HCT116 (cell line): ENCODE measurements around the gene FLOT1. TPM values are rescaled to one million over a fixed set of nuclear protein-coding genes. Genes with fewer than 3 reads are reported as not detected.
"Not testable (repeated sequence)": the region's sequence is repeated elsewhere in the genome, so short reads cannot be mapped to it uniquely, and the experiment has no call there.

Source experiments
- ATAC-seq: fragments of 200-7000 bp; cut with Tn5 transposase; 2 replicates; pipeline ENCODE4 v1.9.1; 2020; ENCODE audit warnings: mild to moderate bottlenecking, moderate library complexity
- BruUV-seq: library from RNA; stranded (reverse); fragments of 400-500 nt; replicated peaks from 2 replicates; lab custom pipeline; 2021; lab: Mats Ljungman, UMichigan
- CTCF ChIA-PET: fragments of 300-600 bp; sonication (Branson Sonifier 250); formaldehyde crosslinking; loops from one replicate; lab custom pipeline; 2021; ENCODE audit warnings: antibody characterized with exemption; lab: Charles Lee
- POLR2A ChIA-PET: fragments of 300-600, 350-600 bp; sonication (Branson Sonifier 250); formaldehyde crosslinking; loops from one replicate; lab custom pipeline; 2021; ENCODE audit warnings: antibody characterized with exemption; lab: Charles Lee
- RAD21 ChIA-PET, 2 experiments: fragments of 300-600 bp; sonication (Branson Sonifier 250); formaldehyde crosslinking; loops; one replicate each; lab custom pipeline; 2023; ENCODE audit warnings: low total read pairs in 2 of 2; ENCODE audit not compliant: uncharacterized antibody in 2 of 2, unreplicated experiment in 2 of 2, low non-redundant PET in 1 of 2; lab: Charles Lee
- DNase-seq: peaks from one replicate; pipeline ENCODE4 v3.0.0-alpha.2; 2010; ENCODE audit warnings: low read depth, low spot score
- H2AFZ ChIP-seq: fragments of 200-600 bp; shearing (Covaris generic), sonication (generic); 2 replicates; pipeline ENCODE4 v1.6.1; 2017; ENCODE audit warnings: low read depth, mixed run types, mixed read lengths, antibody characterized with exemption, low read length; ENCODE audit not compliant: poor library complexity, severe bottlenecking
- H3K27ac ChIP-seq: 2 replicates; pipeline ENCODE4 v1.5.1; 2012; ENCODE audit warnings: low read depth, low read length
- H3K27me3 ChIP-seq: fragments of 200-600 bp; sonication (generic); 2 replicates; pipeline ENCODE4 v1.6.1; 2016; ENCODE audit warnings: mixed run types, low read length, mixed read lengths; ENCODE audit not compliant: insufficient read depth
- H3K36me3 ChIP-seq, 2 experiments: fragments of 200-500 bp in 1 of 2; fragments of 200-600 bp in 1 of 2; sonication (Bioruptor generic) in 1 of 2; sonication (generic) in 1 of 2; 2 replicates each; pipeline versions ENCODE4 v1.5.1 to v1.6.1; 2014 to 2016; ENCODE audit warnings: low read length in 2 of 2, inconsistent platforms in 1 of 2, mixed read lengths in 1 of 2, mixed run types in 1 of 2; ENCODE audit not compliant: insufficient read depth in 2 of 2, control insufficient read depth in 1 of 2
- H3K4me1 ChIP-seq, 2 experiments: fragments of 200-600 bp in 1 of 2; sonication (generic) in 1 of 2; 2 replicates each; pipeline versions ENCODE4 v1.5.1 to v1.6.1; 2012 to 2017; ENCODE audit warnings: low read length in 2 of 2, inconsistent platforms in 1 of 2, mild to moderate bottlenecking in 1 of 2, mixed read lengths in 1 of 2, mixed run types in 1 of 2, moderate library complexity in 1 of 2; ENCODE audit not compliant: insufficient read depth in 2 of 2, control insufficient read depth in 1 of 2
- H3K4me2 ChIP-seq: fragments of 200-600 bp; sonication (generic); 2 replicates; pipeline ENCODE4 v1.6.1; 2017; ENCODE audit warnings: mixed run types, low read length, mixed read lengths
- H3K4me3 ChIP-seq, 2 experiments: fragments of 200-600 bp in 1 of 2; sonication (generic) in 1 of 2; replicated peaks in 1 of 2; 2 replicates each; pipeline ENCODE4 v1.5.1; 2011 to 2016; ENCODE audit warnings: low read length in 2 of 2, control low read depth in 1 of 2, low read depth in 1 of 2, mild to moderate bottlenecking in 1 of 2, mixed read lengths in 1 of 2, mixed run types in 1 of 2
- H3K79me2 ChIP-seq: fragments of 200-600 bp; sonication (generic); 2 replicates; pipeline ENCODE4 v1.6.1; 2017; ENCODE audit warnings: mild to moderate bottlenecking, mixed run types, low read length, moderate library complexity, mixed read lengths; ENCODE audit not compliant: insufficient read depth
- H3K9ac ChIP-seq: fragments of 200-600 bp; sonication (generic); 2 replicates; pipeline ENCODE4 v1.6.1; 2016; ENCODE audit warnings: low read length, mixed read lengths
- H3K9me2 ChIP-seq: fragments of 200-600 bp; sonication (generic), shearing (Covaris generic); 2 replicates; pipeline ENCODE4 v1.6.1; 2017; ENCODE audit warnings: mixed run types, mild to moderate bottlenecking, moderate library complexity; ENCODE audit not compliant: insufficient read depth
- H3K9me3 ChIP-seq, 2 experiments: fragments of 200-500 bp in 1 of 2; fragments of 200-600 bp in 1 of 2; sonication (Bioruptor generic) in 1 of 2; sonication (generic) in 1 of 2; 2 replicates each; pipeline ENCODE4 v1.6.1; 2014 to 2017; ENCODE audit warnings: low read length in 2 of 2, mixed read lengths in 2 of 2, inconsistent platforms in 1 of 2, low read depth in 1 of 2, mild to moderate bottlenecking in 1 of 2, mixed run types in 1 of 2, moderate library complexity in 1 of 2; ENCODE audit not compliant: control insufficient read depth in 1 of 2, insufficient read depth in 1 of 2
- H4K20me1 ChIP-seq: fragments of 200-600 bp; sonication (generic), shearing (Covaris generic); 2 replicates; pipeline ENCODE4 v1.6.1; 2017; ENCODE audit warnings: mixed run types, mild to moderate bottlenecking, moderate library complexity; ENCODE audit not compliant: insufficient read depth
- POLR2AphosphoS5 ChIP-seq: IDR thresholded peaks from 2 replicates; pipeline ENCODE4 v1.6.1; 2011; ENCODE audit warnings: mild to moderate bottlenecking, low read depth, low read length, moderate library complexity
- ZNF274 ChIP-seq: fragments of 200-500 bp; sonication (Bioruptor generic); IDR thresholded peaks from 2 replicates; pipeline ENCODE4 v1.6.1; 2014; ENCODE audit warnings: mild to moderate bottlenecking, low read depth, low read length, inconsistent platforms
- intact Hi-C: fragments of 100-400 bp; cut with micrococcal nuclease; formaldehyde crosslinking; loops from 2 replicates; pipeline ENCODE4 v1.10.0; 2022
- total RNA-seq: library from RNA; stranded (reverse); gene quantifications from one replicate; pipeline ENCODE4 v1.2.1, GENCODE V29; 2021; ENCODE audit not compliant: unreplicated experiment

The FLOT1 gene
- total RNA-seq, 1 experiment from 2014 or later = 117 TPM

GRCh38 chr6:30724906-30725667 lies 17.4 kb downstream of the FLOT1 start:
- no peak for ATAC-seq
- Histone ChIP-seq H3K9me2 (no peaks in the 10 kb centered on the region), H2AFZ (no peak overlapping the region), H3K9ac (0 out of 2 replicates have a peak overlapping the region, but pooled peaks have one; percentile 18), H3K9me3 (no peaks in the 10 kb centered on the region), H3K79me2 (peaks cover 52% of the 10 kb centered on the region), H3K4me2 (no peak overlapping the region), H4K20me1 (peaks cover 21% of the 10 kb centered on the region; the same call in 1 of the 2 replicates), H3K4me3 (no peak overlapping the region), H3K36me3 (peaks cover 28 to 47% of the 10 kb centered on the region in 2 experiments), H3K27ac (0 out of 2 replicates have a peak overlapping the region, but pooled peaks have one; percentile 4), H3K27me3 (no peaks in the 10 kb centered on the region), H3K4me1 (peaks cover 0 to 49% of the 10 kb centered on the region in 2 experiments; a peak in 3 of 4 replicates)
- intact Hi-C loops = no loop called here
- CTCF ChIA-PET = interaction anchor here (1.1 to 1.5 kb wide), 2 partner anchors 46 to 354 kb away, joined by 3 to 6 read pairs; no protein-coding TSS in a partner anchor
- POLR2A ChIA-PET = interaction anchor here (1.5 kb wide), 1 partner anchor 10 kb away, joined by 4 read pairs; no protein-coding TSS in a partner anchor
- no peak for DNase-seq
- TSS peak; percentile 20 for BruUV-seq
- RAD21 ChIA-PET = no interaction called here
- TF ChIP-seq POLR2AphosphoS5 (peak; percentile 63), ZNF274 (no peak)

- DNase-seq, H3K4me3 ChIP-seq, RAD21 ChIA-PET, H3K9me3 ChIP-seq, ATAC-seq, H3K4me2 ChIP-seq, BruUV-seq, H3K9ac ChIP-seq, H3K27me3 ChIP-seq, H3K9me2 ChIP-seq, H2AFZ ChIP-seq: not testable (repeated sequence)
- H3K79me2 ChIP-seq = peaks cover 58% of the 10 kb centered on the region
- ChIA-PET CTCF (interaction anchor here (1.1 to 5.7 kb wide), 4 partner anchors 44 to 355 kb away, joined by 3 to 45 read pairs (median 4); partner anchors contain the start of gene DHX16), POLR2A (interaction anchor here (3.7 kb wide), 1 partner anchor 109 kb away, joined by 17 read pairs; no protein-coding TSS in a partner anchor)
- H3K36me3 ChIP-seq = peaks cover 27 to 44% of the 10 kb centered on the region in 2 experiments
- H4K20me1 ChIP-seq = peaks cover 21% of the 10 kb centered on the region; the same call in 1 of the 2 replicates
- H3K27ac ChIP-seq = 0 out of 2 replicates have a peak overlapping the region, but pooled peaks have one; percentile 4
- H3K4me1 ChIP-seq = peaks cover 6 to 53% of the 10 kb centered on the region in 2 experiments
- intact Hi-C loops = loop anchor here (2.0 kb wide), 1 partner anchor 241 kb away; no protein-coding TSS in a partner anchor
Measured at GRCh38 chr6:30723843-30724741, 18.4 kb downstream of the FLOT1 start.

- H4K20me1 ChIP-seq = peaks cover 21% of the 10 kb centered on the region; the same call in 1 of the 2 replicates
- peak overlapping the region; percentile 96; the same call in 1 of the 2 replicates for H3K4me2 ChIP-seq
- not testable (repeated sequence) for H2AFZ ChIP-seq, H3K9me3 ChIP-seq, DNase-seq, H3K27me3 ChIP-seq, H3K9me2 ChIP-seq, BruUV-seq, ATAC-seq
- ChIA-PET CTCF (interaction anchor here (1.0 to 5.7 kb wide), 5 partner anchors 8 to 51 kb away, joined by 3 to 45 read pairs (median 6); partner anchors contain the start of gene DHX16), POLR2A (interaction anchor here (1.5 to 3.7 kb wide), 2 partner anchors 44 to 108 kb away, joined by 5 to 17 read pairs; no protein-coding TSS in a partner anchor), RAD21 (interaction anchor here in 1 of 2 experiments (1.0 kb wide), 1 partner anchor 44 kb away, joined by 4 read pairs; no protein-coding TSS in a partner anchor)
- H3K36me3 ChIP-seq = peaks cover 27 to 44% of the 10 kb centered on the region in 2 experiments
- peak overlapping the region in 1 of 2 experiments; percentile 19; a peak in 1 of 4 replicates for H3K4me3 ChIP-seq
- peak overlapping the region; percentile 89; the same call in 1 of the 2 replicates for H3K27ac ChIP-seq
- H3K4me1 ChIP-seq = peaks cover 7 to 61% of the 10 kb centered on the region in 2 experiments
- peaks cover 63% of the 10 kb centered on the region for H3K79me2 ChIP-seq
- intact Hi-C loops = loop anchor here (2.0 kb wide), 1 partner anchor 240 kb away; no protein-coding TSS in a partner anchor
- peak overlapping the region; percentile 100 for H3K9ac ChIP-seq
Measured at GRCh38 chr6:30723159-30723842, 19.2 kb downstream of the FLOT1 start.
